ENCODE data around the gene CD160. TPM values are rescaled to one million over a fixed set of nuclear protein-coding genes. Genes with fewer than 3 reads are reported as not detected.

The CD160 gene
- total RNA-seq, 4 donors from 2014 or later, result 0.21 TPM; not detected in 3

DNA sequence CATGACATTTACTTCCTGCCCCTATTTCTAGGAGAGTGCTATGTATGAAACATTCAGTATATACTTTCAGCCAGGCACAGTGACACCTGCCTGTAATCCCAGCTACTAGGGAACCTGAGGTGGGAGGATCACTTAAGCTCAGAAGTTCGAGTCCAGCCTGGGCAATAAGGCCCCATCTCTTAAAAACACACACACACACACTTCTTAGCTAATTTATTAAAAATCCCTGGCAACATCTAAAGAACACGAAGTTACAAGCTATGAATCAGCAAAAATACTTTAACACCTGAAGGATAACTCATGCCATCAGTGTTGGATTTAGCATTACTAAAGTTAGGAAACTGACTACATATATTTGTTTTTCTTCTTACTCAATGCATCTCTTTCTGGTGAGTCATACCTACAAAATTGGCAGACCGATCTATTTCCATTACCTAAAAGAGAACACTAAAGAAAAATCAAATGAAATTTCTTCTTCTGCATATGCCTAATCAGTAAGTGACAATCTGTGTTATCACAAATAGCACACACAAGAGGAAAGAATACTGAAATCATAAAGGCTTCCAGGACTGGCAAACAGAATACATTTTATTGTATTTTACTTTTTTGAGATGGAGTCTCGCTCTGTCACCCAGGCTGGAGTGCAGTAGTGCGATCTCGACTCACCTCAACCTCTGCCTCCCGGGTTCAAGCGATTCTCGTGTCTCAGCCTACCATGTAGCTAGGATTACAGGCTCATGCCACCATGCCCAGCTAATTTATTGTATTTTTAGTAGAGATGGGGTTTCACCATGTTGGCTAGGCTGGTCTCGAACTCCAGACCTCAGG is 63.2 kb downstream of the CD160 start:
- no peaks in the 10 kb centered on the region for H3K27me3 ChIP-seq
- H3K4me3 ChIP-seq, result no peak overlapping the region
- TF ChIP-seq EP300 (IDR thresholded peaks at IDR 0.05), result no peak
- no peak for TF ChIP-seq POLR2A (IDR thresholded peaks at IDR 0.05)
- TF ChIP-seq, protein P1, sequence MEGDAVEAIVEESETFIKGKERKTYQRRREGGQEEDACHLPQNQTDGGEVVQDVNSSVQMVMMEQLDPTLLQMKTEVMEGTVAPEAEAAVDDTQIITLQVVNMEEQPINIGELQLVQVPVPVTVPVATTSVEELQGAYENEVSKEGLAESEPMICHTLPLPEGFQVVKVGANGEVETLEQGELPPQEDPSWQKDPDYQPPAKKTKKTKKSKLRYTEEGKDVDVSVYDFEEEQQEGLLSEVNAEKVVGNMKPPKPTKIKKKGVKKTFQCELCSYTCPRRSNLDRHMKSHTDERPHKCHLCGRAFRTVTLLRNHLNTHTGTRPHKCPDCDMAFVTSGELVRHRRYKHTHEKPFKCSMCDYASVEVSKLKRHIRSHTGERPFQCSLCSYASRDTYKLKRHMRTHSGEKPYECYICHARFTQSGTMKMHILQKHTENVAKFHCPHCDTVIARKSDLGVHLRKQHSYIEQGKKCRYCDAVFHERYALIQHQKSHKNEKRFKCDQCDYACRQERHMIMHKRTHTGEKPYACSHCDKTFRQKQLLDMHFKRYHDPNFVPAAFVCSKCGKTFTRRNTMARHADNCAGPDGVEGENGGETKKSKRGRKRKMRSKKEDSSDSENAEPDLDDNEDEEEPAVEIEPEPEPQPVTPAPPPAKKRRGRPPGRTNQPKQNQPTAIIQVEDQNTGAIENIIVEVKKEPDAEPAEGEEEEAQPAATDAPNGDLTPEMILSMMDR (IDR thresholded peaks at IDR 0.05), result no peak
- H3K4me1 ChIP-seq, result peaks cover 0 to 33% (median 0%) of the 10 kb centered on the region in 4 donors
- no peak for DNase-seq (ENCODE audit: low spot score in 2 of 2)
- H3K9me3 ChIP-seq, result no peaks in the 10 kb centered on the region
- WGBS, 2 donors, result 80 to 86% methylated on average over 10 of the region's 10 CpGs
- peaks cover 0 to 21% (median 0%) of the 10 kb centered on the region in 3 donors for H3K36me3 ChIP-seq
- H3K27ac ChIP-seq, result peak overlapping the region in 2 of 4 donors; percentile 38 to 44

DNA sequence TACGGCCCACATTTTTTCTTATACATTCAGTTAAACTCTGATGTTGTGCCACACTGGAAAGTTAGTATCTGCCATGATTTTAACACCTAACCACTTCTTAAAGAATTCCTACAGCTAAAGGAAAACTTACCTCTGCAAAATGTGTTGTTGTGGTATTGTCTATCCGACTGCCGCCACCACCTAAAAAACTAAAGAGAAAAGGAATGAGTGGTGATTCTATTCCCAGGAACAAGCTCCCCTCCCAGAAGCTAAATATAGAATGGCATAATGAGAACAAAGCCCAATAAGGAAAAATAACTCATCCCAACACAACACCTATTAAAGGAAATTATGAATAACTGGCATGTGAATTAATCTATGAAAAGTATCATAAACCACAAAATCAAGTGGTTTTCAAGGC is 65.1 kb downstream of the CD160 start:
- 79 to 84% methylated on average over 3 of the region's 3 CpGs for WGBS, 2 donors
- no peaks in the 10 kb centered on the region for H3K27me3 ChIP-seq
- no peaks in the 10 kb centered on the region for H3K9me3 ChIP-seq
- peaks cover 0 to 25% (median 0%) of the 10 kb centered on the region in 4 donors for H3K4me1 ChIP-seq
- no peak overlapping the region for H3K4me3 ChIP-seq
- DNase-seq (ENCODE audit: low spot score in 2 of 2), result no peak
- TF ChIP-seq, protein P1 (IDR thresholded peaks at IDR 0.05), result no peak
- no peak for TF ChIP-seq POLR2A (IDR thresholded peaks at IDR 0.05)
- TF ChIP-seq EP300 (IDR thresholded peaks at IDR 0.05), result no peak
- H3K36me3 ChIP-seq, result peaks cover 0 to 30% (median 0%) of the 10 kb centered on the region in 3 donors
- H3K27ac ChIP-seq, result no peak overlapping the region

DNA sequence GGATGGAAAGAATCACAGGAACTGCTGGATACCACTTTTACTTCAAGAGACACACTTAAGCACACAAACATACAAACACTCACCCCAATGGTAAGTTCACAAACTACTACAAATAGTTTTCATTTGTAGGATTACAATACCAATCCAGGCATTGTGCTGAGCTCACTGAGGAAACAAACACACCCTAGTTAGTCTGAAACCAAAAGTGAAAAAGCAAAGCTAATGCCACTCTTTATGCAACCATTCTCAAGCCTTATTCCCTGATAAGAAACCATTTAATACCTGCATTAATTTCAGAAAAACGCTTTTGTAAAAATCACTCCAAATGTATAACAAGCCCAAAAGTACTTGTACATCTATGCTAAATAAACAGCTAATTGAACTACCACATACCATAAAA is 66.2 kb downstream of the CD160 start:
- 83 to 91% methylated on average over 1 of the region's 1 CpG for WGBS, 2 donors
- Histone ChIP-seq H3K9me3 (no peaks in the 10 kb centered on the region), H3K4me3 (no peak overlapping the region), H3K27ac (no peak overlapping the region), H3K36me3 (peaks cover 0 to 19% (median 0%) of the 10 kb centered on the region in 3 donors), H3K27me3 (no peaks in the 10 kb centered on the region), H3K4me1 (peaks cover 0 to 25% (median 0%) of the 10 kb centered on the region in 4 donors)
- TF ChIP-seq POLR2A (IDR thresholded peaks at IDR 0.05) (no peak), EP300 (IDR thresholded peaks at IDR 0.05) (no peak)
- TF ChIP-seq, protein P1 (IDR thresholded peaks at IDR 0.05), result no peak
- no peak for DNase-seq (ENCODE audit: low spot score in 2 of 2)

DNA sequence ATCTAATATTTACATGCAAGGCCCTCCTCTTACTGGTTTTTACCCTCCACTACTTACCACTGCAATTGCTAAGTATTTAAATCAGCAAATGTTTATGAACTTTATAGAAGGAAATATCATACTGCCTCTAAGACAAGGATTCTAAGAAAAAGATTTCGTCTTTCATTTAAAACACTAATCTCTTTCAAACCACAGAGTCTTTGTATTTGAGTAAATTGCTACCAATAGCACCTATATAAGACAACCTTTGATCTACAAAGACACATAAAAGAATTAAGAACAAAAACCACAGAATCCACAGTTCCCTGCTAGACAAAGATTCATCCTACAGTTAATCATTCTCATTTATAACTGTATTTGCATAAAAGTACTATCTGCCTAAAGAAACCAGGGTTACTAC is 67.0 kb downstream of the CD160 start:
- 49 to 68% methylated on average over 1 of the region's 1 CpG for WGBS, 2 donors
- Histone ChIP-seq H3K27ac (no peak overlapping the region), H3K36me3 (peaks cover 0 to 14% (median 0%) of the 10 kb centered on the region in 3 donors), H3K4me3 (no peak overlapping the region), H3K27me3 (no peaks in the 10 kb centered on the region), H3K4me1 (peaks cover 0 to 25% (median 0%) of the 10 kb centered on the region in 4 donors), H3K9me3 (no peaks in the 10 kb centered on the region)
- no peak for TF ChIP-seq POLR2A (IDR thresholded peaks at IDR 0.05)
- TF ChIP-seq, protein P1 (IDR thresholded peaks at IDR 0.05), result no peak
- no peak for TF ChIP-seq EP300 (IDR thresholded peaks at IDR 0.05)
- DNase-seq (ENCODE audit: low spot score in 2 of 2), result no peak

DNA sequence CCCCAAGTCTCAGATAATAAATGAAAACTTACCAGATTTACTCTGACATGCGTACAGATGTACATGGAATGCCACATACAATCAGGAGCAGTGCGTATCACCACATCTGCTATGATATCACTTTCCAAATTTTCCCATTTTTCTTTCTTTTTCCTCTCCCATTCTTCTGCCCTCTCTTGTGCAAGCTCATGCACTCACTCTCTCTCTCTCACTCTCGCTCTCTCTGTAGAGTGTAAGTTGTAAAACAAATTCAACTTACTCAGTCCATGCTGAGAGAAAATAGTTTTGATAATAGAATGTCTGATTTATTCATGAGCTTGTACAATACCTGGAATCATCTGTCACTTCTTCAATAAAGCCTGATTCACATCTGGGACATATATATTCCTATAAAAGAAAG is 69.3 kb downstream of the CD160 start:
- Histone ChIP-seq H3K9me3 (no peaks in the 10 kb centered on the region), H3K27ac (no peak overlapping the region), H3K4me3 (no peak overlapping the region), H3K36me3 (peaks cover 0 to 23% (median 0%) of the 10 kb centered on the region in 3 donors), H3K27me3 (no peaks in the 10 kb centered on the region), H3K4me1 (peaks cover 0 to 16% (median 0%) of the 10 kb centered on the region in 4 donors)
- TF ChIP-seq, protein P1 (IDR thresholded peaks at IDR 0.05), result no peak
- TF ChIP-seq EP300 (IDR thresholded peaks at IDR 0.05), result no peak
- TF ChIP-seq POLR2A (IDR thresholded peaks at IDR 0.05), result no peak
- WGBS, 2 donors, result 94 to 98% methylated on average over 3 of the region's 3 CpGs
- DNase-seq (ENCODE audit: low spot score in 2 of 2), result no peak
